Measurements from ENCODE around the gene PDXK.

The PDXK gene

GRCh38 chr21:43735236-43736091, 16.5 kb downstream of the PDXK start:
- Histone ChIP-seq H3K4me2 (ENCODE audit: low read length) (no peak overlapping the region), H3K36me3 (ENCODE audit: insufficient read depth, low read length) (peaks cover 6% of the 10 kb centered on the region; the same call in 1 of the 2 replicates), H3K9ac (ENCODE audit: low read length) (no peak overlapping the region), H4K20me1 (ENCODE audit: insufficient read depth, low read length) (no peaks in the 10 kb centered on the region), H2AFZ (ENCODE audit: low read length) (no peak overlapping the region), H3K9me2 (ENCODE audit: low read depth, low read length) (no peaks in the 10 kb centered on the region), H3K9me3 (ENCODE audit: low read length) (no peaks in the 10 kb centered on the region), H3K27me3 (ENCODE audit: insufficient read depth, low read length) (no peaks in the 10 kb centered on the region), H3K79me2 (ENCODE audit: insufficient read depth, low read length) (no peaks in the 10 kb centered on the region), H3F3A (ENCODE audit: insufficient read depth, low read length) (no peaks in the 10 kb centered on the region), H3K4me1 (ENCODE audit: insufficient read depth, low read length, severe bottlenecking) (peaks cover 12% of the 10 kb centered on the region), H3K4me3 (ENCODE audit: low read depth, low read length, poor library complexity, severe bottlenecking) (no peak overlapping the region), H3K27ac (ENCODE audit: low read depth, low read length, poor library complexity, severe bottlenecking) (no peak overlapping the region)
- no peak for TF ChIP-seq EZH2 (IDR thresholded peaks at IDR 0.05; ENCODE audit: borderline replicate concordance, low read length)
- TF ChIP-seq CTCF (IDR thresholded peaks at IDR 0.05; ENCODE audit: low read length), result no peak

GRCh38 chr21:43736224-43736883, 17.4 kb downstream of the PDXK start:
- H3K4me1 ChIP-seq (ENCODE audit: insufficient read depth, low read length, severe bottlenecking), result peaks cover 12% of the 10 kb centered on the region

More at GRCh38 chr21:43736224-43736883, 17.4 kb downstream of the PDXK start:
- no peak overlapping the region for H2AFZ ChIP-seq (ENCODE audit: low read length)
- H4K20me1 ChIP-seq (ENCODE audit: insufficient read depth, low read length), result no peaks in the 10 kb centered on the region
- H3K27ac ChIP-seq (ENCODE audit: low read depth, low read length, poor library complexity, severe bottlenecking), result no peak overlapping the region
- H3K27me3 ChIP-seq (ENCODE audit: insufficient read depth, low read length), result no peaks in the 10 kb centered on the region
- no peak for TF ChIP-seq EZH2 (IDR thresholded peaks at IDR 0.05; ENCODE audit: borderline replicate concordance, low read length)
- TF ChIP-seq CTCF (IDR thresholded peaks at IDR 0.05; ENCODE audit: low read length), result no peak
- no peaks in the 10 kb centered on the region for H3K9me3 ChIP-seq (ENCODE audit: low read length)
- H3K4me2 ChIP-seq (ENCODE audit: low read length), result no peak overlapping the region
- H3K9ac ChIP-seq (ENCODE audit: low read length), result no peak overlapping the region
- no peaks in the 10 kb centered on the region for H3K9me2 ChIP-seq (ENCODE audit: low read depth, low read length)
- peaks cover 6% of the 10 kb centered on the region; the same call in 1 of the 2 replicates for H3K36me3 ChIP-seq (ENCODE audit: insufficient read depth, low read length)
- no peaks in the 10 kb centered on the region for H3K79me2 ChIP-seq (ENCODE audit: insufficient read depth, low read length)
- H3K4me3 ChIP-seq (ENCODE audit: low read depth, low read length, poor library complexity, severe bottlenecking), result no peak overlapping the region
- H3F3A ChIP-seq (ENCODE audit: insufficient read depth, low read length), result no peaks in the 10 kb centered on the region
